HG02973 (cell line): Measurements from ENCODE around the gene PYHIN1.
A peak's percentile ranks its signal among the peaks of the same experiment; 100 is the strongest.
"Not testable (repeated sequence)": the region's sequence is repeated elsewhere in the genome, so short reads cannot be mapped to it uniquely, and the experiment has no call there.

ENCODE experiments used
- ATAC-seq: cut with Tn5 transposase; IDR thresholded peaks from one replicate; pipeline ENCODE4 v1.9.1; 2021; ENCODE audit warnings: moderate library complexity; ENCODE audit not compliant: unreplicated experiment

PYHIN1 gene

GRCh38 chr1:158978730-158979129, 47.4 kb downstream of the PYHIN1 start:
- ATAC-seq: no peak

GRCh38 chr1:158979229-158979628, 47.9 kb downstream of the PYHIN1 start:
- no peak for ATAC-seq

GRCh38 chr1:158983235-158983634, 51.9 kb downstream of the PYHIN1 start:
- ATAC-seq: no peak

GRCh38 chr1:158984386-158984785, 53.0 kb downstream of the PYHIN1 start:
- no peak for ATAC-seq

GRCh38 chr1:158989424-158989823, 58.1 kb downstream of the PYHIN1 start:
- ATAC-seq: no peak

- ATAC-seq: no peak
These were observed 61.5 kb downstream of the PYHIN1 start for GRCh38 chr1:158992787-158993312.

GRCh38 chr1:158996998-158997397, 65.6 kb downstream of the PYHIN1 start:
- no peak for ATAC-seq

GRCh38 chr1:158998037-158998780, 66.9 kb downstream of the PYHIN1 start:
- ATAC-seq: no peak

- ATAC-seq: no peak
These were observed 67.4 kb downstream of the PYHIN1 start for GRCh38 chr1:158998781-158999161.

- ATAC-seq: no peak
These were observed 68.1 kb downstream of the PYHIN1 start for GRCh38 chr1:158999316-159000069.

- ATAC-seq: no peak
These were observed 68.7 kb downstream of the PYHIN1 start for GRCh38 chr1:159000070-159000409.

- no peak for ATAC-seq
These were observed 69.3 kb downstream of the PYHIN1 start for GRCh38 chr1:159000625-159001024.

- ATAC-seq: no peak
These were observed 73.8 kb downstream of the PYHIN1 start for GRCh38 chr1:159005161-159005560.

- no peak for ATAC-seq
These were observed 74.3 kb downstream of the PYHIN1 start for GRCh38 chr1:159005676-159006075.

GRCh38 chr1:159006210-159006807, 75.0 kb downstream of the PYHIN1 start:
- ATAC-seq: not testable (repeated sequence)

- no peak for ATAC-seq
These were observed 76.4 kb downstream of the PYHIN1 start for GRCh38 chr1:159007726-159008125.

- ATAC-seq: peak; percentile 66
These were observed 77.4 kb downstream of the PYHIN1 start for GRCh38 chr1:159008744-159009188.

GRCh38 chr1:159009287-159009686, 77.9 kb downstream of the PYHIN1 start:
- ATAC-seq: no peak

GRCh38 chr1:159009704-159010361, 78.5 kb downstream of the PYHIN1 start, which contains the start of gene IFI16:
Gene IFI16, plus strand, starts transcription at chr1:159009907. Its CDS starts 4,774 bp downstream, at chr1:159014681.
- ATAC-seq: peak; percentile 65

- no peak for ATAC-seq
These were observed 79.0 kb downstream of the PYHIN1 start for GRCh38 chr1:159010391-159010790.

GRCh38 chr1:159011001-159011400, 79.6 kb downstream of the PYHIN1 start:
- ATAC-seq: not testable (repeated sequence)
